NCI-H2107 (cell line): Measurements from ENCODE around the gene ATAD3B.
"Not testable (repeated sequence)": the region's sequence is repeated elsewhere in the genome, so short reads cannot be mapped to it uniquely, and the experiment has no call there.

ENCODE experiments used
- DNase-seq: peaks from one replicate; lab custom pipeline; 2025; lab: John Stamatoyannopoulos, UW

The ATAD3B gene

DNA sequence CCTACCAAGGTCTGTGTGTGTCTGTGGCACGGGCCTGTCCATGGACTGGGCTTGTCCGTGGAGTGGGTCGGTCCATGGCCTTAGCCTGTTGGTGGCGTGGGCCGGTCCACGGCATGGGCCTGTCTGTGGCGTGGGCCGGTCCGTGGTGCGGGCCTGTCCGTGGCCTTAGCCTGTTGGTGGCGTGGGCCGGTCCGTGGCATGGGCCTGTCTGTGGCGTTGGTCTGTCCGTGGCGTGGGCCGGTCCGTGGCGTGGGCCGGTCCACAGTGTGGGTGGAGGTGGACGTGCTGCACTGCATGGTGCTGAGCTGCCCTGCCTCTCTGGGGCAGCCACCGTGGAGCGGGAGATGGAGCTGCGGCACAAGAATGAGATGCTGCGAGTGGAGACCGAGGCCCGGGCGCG lies 10.2 kb downstream of the ATAD3B start:
- not testable (repeated sequence) for DNase-seq

DNA sequence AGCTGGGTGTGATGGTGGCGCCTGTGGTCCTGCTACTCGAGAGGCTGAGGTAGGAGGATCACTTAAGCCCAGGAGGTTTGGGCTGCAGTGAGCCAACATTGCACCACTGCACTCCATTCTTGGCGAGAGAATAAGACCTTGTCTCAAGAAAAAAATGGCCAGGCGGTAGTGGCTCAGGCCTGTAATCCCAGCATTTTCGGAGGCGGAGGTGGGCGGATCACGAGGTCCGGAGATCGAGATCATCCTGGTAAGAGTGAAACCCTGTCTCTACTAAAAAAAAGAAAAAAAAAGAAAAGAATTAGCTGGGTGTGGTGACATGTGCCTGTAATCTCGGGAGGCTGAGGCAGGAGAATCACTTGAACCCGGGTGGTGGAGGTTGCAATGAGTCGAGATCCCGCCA lies 11.3 kb downstream of the ATAD3B start:
- no peak for DNase-seq

DNA sequence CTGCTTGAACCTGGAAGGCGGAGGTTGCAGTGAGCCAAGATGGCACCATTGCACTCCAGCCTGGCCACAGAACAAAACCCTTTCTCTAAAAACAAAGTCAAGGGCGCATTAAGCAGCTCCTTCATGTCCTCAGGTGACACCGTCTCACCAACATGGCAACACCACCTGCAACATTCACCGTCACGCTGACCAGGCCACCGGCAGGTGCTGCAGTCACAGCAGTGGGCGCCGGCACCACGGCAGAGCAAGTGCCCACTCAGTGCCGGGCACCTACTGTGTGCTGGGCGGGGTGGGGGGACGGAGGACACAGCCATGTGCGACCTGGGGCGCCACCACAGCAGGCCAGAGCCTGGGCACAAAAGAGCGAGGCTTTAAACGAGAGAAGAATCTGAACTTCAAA lies 12.1 kb downstream of the ATAD3B start:
- DNase-seq: no peak

DNA sequence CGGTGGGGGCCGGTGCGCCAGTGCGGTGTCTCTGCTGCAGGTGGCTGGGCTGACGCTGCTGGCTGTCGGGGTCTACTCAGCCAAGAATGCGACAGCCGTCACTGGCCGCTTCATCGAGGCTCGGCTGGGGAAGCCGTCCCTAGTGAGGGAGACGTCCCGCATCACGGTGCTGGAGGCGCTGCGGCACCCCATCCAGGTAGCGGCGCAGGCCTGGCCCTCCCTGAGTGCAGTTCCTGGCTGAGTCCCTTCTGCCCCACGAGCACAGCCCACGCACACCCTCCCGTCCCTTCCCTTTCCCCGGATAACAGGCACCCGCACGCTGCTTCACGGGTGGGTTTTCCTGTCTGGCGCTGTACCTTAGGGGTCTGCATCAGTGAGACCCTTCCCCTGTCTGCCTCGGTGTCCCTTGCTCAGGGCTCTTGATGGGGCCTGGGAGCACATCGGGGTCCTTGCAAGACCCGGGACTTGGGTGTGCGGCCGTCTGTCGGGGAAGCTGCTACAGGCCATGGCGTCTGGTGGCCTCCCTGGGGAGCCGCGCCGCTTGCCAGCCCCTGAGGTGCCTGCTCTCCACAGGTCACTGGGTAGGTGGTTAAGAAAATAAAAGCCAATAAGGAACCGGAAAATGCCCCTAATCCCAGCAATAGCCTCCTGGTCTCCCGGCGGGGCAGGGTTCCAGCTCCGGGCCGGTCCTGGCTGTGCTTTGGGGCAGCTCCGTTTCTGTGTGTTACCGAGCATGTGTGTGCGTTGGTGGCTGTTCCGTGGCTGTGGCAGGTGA lies 13.6 kb downstream of the ATAD3B start:
- DNase-seq: not testable (repeated sequence)

DNA sequence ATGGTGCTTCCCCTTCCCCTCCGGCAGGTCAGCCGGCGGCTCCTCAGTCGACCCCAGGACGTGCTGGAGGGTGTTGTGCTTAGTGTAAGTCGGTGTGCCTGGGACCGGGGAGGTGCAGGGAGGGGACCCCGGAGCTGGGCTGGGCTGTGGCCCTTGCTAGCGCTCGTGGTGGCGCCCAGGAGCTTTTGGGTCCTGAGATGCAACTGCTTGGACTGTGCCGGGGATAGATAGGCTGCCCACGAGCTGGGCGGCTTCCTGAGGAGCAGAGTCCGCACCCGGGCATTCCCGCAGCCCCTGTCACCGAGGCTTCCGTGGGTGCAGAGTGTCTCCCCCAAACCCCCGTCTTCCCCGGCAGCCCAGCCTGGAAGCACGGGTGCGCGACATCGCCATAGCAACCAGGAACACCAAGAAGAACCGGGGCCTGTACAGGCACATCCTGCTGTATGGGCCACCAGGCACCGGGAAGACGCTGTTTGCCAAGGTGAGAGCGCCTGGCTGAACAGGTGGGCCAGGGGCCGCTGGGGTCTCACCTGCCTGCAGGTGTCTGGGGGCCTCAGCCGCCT lies 14.3 kb downstream of the ATAD3B start:
- not testable (repeated sequence) for DNase-seq

DNA sequence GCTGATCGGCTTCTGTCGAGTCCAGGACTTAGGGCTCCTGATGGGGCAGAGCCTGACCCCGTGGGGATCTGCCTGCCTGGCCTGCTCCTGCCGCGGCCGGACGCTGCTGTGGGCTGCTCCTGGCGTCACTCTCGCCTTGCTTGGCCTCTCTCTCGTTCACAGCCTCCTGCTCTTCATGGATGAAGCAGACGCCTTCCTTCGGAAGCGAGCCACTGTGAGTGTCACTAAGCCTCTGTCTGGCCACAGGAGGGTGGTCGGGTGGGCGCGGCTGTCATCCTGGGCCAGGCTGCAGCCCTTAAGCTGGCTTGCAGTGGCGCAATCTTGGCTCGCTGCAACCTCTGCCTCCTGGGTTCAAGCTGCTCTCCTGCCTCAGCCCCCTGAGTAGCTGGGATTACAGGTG lies 16.1 kb downstream of the ATAD3B start:
- no peak for DNase-seq

DNA sequence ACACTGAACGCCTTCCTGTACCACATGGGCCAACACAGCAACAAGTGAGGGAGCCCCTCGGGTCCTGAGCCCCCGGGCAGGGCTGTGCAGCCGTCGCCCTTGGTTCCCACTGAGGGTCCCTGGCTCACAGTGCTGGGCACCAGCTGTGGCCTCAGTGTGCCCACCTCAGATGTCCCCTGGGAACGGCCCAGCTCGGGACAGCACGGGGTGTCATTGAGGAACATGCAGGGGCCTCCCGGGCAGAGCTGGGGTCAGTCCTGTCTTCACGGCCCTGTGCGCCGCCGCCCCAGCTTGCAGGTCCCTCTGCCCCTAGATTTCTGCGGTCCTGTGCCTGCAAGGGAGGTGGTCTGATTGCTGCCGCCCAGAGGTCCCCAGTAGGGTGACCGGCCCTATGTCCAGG lies 17.7 kb downstream of the ATAD3B start:
- DNase-seq: no peak

DNA sequence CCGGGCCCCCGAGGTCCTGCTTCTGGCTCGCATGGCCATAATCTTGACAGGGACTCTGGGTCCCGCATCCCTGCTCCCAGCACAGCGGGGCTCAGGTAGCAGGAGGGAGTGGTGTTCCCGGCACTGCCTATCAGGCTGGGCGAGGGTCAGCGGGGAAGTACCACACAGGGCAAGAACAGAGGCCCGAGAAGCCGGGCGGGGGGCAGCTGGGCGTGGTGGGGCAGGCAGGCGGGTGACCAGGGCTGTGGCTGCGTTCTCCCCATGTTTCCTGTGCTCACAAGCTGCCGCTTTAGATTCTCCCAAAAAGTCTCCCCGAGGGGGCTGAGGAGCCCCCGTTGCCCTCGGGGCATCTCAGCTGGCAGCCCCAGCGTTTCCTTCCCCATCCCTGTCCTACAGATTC lies 18.3 kb downstream of the ATAD3B start:
- DNase-seq: no peak

DNA sequence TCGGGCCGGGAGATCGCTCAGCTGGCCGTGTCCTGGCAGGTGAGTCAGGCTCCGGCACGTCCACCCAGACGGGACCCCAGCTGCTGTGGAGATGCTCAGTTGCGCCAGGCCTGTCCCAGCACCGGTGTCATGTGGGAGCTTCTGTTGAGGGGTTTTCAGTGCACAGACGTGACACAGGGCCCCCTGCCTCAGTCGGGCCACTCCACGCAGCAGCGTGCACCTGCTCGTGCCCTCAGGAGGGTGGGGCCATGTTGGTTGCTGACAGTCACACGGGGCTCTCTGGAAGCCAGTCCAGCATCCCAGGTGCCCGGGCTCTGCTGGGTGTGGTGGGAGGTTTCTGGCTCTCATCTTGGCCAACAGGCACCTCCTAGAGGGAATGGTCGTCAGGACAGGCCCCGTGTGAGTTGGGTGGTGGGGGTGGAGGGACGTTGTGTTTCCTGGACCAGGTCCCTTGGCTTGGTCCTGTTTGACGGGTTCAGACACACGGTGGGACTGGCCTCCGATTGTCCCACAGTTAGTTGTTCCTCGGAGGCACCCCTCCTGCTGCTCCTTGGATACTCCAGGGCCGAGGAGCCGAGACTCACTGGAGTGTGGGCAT lies 19.2 kb downstream of the ATAD3B start:
- DNase-seq: no peak

DNA sequence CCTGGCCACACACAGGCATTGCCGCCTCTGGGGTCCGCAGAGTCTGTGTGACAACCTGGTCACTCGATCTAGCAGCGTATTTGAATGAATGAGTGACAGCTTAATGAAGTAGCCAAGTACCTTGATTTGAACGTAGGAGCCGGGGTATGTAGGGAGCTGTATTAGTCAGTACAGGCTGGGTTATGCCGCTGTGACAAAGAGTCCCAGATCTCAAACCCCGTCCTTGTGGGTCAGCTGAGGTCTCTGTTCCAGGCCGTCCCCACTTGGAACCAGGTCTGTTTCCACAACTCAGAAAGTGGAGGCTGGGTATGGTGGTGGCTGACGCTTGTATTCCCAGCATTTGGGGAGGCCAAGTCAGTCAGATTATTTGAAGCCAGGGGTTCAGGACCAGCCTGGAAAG lies 20.0 kb downstream of the ATAD3B start:
- no peak for DNase-seq

DNA sequence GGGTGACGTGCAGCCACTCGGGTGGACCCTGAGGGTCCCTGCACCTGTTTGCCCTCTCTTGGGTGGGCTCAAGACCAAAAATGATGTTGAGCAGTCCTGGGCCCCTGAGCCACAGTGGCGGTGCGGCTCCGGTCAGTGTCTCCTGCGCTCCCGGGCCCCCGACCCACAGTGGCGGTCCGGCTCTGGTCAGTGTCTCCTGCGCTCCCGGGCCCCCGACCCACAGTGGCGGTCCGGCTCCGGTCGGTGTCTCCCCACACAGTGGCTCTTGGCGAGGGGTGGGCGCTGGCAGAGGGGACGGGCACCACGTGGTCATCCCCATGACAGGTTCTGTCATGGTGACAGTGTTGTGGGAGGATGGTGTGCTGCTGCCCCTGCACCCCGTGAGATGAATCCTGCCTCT lies 22.7 kb downstream of the ATAD3B start:
- not testable (repeated sequence) for DNase-seq

DNA sequence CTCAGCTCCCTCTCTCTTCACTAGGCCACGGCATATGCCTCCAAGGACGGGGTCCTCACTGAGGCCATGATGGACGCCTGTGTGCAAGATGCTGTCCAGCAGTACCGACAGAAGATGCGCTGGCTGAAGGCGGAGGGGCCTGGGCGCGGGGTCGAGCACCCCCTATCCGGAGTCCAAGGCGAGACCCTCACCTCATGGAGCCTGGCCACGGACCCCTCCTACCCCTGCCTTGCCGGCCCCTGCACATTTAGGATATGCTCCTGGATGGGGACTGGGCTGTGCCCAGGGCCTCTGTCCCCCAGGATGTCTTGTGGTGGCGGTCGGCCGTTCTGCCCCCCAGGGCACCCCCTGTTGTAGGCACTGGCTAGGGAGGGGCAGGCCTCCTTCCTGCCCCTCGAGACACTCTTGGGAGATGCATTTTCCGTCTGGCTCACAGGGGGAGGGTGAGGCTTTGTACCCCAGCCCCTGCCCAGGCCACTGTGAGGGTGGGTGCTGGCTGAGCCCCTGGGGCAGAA lies 24.0 kb downstream of the ATAD3B start:
- DNase-seq: not testable (repeated sequence)

DNA sequence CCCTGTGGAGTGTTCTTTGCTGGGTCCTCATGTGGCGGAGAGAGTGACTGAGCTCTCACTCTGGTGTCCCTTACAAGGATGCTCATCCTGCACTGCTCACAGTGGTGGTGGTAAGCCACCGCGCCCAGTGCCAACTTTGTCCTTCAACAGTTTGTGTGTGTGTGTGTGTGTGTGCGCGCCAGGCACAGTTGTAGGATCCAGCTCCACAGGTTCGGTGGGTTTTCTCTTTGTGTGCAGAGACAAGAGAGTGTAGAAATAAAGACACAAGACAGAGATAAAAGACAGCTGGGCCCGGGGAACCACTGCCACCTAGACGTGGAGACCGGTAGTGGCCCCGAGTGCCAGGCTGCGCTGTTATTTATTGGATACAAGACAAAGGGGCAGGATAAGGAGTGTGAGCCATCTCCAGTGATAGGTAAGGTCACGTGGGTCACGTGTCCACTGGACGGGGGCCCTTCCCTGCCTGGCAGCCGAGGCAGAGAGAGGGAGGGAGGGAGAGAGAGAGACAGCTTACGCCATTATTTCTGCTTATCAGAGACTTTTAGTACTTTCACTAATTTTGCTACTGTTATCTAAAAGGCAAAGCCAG lies 33.3 kb downstream of the ATAD3B start:
- DNase-seq: peak; percentile 7

DNA sequence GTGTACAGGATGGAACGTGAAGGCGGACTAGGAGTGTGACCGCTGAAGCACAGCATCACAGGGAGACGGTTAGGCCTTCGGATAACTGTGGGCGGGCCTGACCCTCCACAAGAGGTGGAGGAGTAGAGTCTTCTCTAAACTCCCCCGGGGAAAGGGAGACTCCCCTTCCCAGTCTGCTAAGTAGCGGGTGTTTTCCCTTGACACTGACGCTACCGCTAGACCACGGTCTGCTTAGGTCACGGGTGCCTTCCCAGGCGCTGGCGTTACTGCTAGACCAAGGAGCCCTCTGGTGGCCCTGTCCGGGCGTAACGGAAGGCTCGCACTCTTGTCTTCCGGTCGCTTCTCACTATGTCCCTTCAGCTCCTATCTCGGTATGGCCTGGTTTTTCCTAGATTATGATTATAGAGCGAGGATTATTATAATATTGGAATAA lies 33.8 kb downstream of the ATAD3B start:
- DNase-seq: not testable (repeated sequence)

DNA sequence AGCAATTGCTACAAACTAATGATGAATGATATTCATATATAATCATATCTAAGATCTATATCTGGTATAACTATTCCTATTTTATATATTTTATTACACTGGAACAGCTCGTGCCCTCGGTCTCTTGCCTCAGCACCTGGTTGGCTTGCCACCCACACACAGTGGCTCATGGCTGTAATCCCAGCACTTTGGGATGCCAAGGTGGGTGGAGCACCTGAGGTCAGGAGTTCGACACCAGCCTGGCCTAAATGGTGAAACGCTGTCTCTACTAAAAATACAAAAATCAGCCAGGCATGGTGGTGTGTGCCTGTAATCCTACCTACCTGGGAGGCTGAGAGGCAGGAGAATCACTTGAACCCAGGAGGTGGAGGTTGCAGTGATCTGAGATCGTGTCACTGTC lies 34.2 kb downstream of the ATAD3B start:
- not testable (repeated sequence) for DNase-seq

DNA sequence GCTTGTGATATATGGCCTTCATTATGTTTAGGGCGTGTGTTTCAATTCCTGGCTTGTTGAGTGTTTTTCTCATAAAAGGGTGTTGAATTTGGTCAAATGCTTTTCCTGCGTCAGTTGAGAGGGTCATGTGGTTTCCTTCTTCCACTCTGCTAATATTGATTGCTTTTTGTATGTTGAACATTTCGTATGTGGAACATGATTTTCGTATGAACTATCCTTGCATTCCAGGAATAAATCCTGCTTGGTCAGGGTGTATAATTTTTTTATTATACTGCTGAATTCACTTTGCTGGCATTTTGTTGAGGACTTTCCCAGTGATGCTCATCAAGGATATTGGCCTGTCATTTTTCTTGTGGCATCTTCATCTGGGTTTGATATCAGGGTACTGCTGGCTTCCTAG lies 35.7 kb downstream of the ATAD3B start:
- no peak for DNase-seq

DNA sequence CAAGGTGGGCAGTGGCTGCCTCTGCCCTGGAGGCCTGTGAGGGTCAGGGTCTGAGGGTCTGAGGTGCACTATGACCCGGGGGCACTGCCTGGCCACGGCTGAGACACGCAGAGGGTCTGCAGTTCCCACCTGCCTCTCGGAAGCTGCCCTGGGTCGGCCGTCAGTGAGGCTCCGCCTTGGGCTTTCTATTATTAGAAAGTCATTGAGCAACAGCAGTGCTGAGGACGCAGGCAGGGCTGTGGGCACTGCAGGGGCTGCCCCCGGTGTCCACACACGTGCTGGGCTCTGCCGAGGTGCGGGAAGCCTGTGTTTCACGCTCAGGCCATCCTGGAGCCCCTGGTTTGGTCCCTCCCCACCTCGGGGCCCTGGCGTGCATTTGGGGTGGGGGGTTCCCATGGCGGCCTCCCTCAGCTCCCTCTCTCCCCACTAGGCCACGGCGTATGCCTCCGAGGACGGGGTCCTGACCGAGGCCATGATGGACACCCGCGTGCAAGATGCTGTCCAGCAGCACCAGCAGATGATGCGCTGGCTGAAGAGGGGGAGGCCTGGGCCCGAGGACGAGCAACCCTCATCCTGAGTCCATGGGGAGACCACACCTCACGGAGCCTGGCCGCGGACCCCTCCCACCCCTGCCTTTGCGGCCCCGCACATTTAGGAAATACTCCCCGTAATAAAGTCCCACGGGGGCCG lies 37.4 kb downstream of the ATAD3B start:
- not testable (repeated sequence) for DNase-seq

DNA sequence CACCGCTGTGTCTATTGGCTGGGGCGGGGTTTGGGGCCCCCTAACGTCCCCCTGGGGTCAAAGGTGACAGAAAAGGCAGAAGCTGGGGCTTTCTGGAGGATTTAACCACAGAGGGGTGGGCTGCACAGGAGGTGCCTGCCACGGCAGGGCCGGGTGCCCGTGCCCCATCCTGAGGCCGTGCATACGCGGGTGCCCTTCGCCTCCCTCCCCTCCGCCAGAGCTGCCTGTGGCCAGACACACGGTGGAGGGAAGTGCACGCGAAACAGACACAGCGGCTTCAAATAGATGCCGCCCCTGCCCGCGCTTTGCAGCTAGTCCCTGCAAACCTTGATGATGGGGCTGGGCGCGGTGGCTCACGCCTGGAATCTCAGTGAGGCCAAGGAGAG lies 37.9 kb downstream of the ATAD3B start:
- not testable (repeated sequence) for DNase-seq

DNA sequence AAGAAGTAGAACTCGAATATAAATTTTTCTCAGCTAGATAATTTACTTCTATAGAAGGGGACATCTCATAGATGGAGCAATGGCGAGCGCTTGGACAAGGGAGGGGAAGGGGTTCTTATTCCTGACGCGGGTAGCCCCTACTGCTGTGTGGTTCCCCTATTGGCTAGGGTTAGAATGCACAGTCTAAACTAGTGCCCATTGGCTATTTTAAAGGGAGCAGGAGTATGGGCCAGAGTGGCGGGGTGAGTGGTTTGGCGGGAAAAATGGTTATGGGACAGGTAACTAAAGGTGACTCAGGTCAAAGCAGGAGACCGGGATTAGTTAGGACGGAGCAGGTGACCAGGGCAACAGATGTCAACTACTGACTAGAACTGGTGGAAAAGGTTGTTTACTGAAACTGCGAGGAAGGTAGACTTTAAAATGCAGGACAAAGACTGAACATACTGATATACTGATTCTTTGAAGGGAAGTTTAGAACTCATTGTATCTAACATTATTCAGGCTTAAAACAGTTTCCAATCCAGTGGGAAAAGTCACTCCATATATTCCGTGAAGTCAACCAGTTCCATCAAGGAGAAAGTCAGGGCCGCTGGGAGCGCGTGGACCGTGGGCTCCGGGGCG lies 39.5 kb downstream of the ATAD3B start:
- no peak for DNase-seq

DNA sequence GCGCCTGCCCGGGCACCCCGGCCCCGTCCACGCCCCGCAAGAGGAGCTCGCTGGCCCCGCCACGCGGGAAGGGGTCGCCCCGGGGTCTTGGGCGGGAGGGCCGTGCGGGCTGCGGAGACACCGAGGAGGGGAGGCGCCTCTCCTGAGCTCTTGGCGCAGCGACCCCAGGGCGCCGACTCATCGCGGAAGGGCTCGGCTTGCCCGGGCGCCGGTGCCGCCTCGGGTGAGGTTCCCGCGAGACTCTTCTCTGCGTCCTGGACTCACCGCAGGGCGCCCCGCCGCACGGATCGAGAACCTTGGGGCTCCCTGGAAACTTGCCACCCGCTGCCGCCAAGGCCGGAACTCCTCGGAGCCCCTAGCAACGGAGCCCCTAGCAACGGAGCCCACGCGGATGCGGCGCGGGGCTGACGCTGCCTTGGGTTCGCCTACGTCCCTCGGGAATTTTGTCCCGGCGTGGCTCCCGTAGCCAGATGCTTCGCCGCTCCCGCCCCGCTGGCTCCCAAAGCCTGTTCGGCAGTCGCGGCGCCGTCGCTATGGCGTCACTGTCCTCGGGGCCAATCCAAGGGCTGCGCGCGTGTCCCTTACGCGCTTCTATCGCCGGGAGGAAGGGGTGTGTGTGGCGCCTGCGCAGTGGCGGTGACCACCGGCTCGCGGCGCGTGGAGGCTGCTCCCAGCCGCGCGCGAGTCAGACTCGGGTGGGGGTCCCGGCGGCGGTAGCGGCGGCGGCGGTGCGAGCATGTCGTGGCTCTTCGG lies 40.1 kb downstream of the ATAD3B start, which contains the start of gene ATAD3A:
Gene ATAD3A (plus strand): TSS at position 630 of the 753 bp plus-strand sequence. CDS start 107 bp downstream, at position 737.
- DNase-seq: peak; percentile 25

DNA sequence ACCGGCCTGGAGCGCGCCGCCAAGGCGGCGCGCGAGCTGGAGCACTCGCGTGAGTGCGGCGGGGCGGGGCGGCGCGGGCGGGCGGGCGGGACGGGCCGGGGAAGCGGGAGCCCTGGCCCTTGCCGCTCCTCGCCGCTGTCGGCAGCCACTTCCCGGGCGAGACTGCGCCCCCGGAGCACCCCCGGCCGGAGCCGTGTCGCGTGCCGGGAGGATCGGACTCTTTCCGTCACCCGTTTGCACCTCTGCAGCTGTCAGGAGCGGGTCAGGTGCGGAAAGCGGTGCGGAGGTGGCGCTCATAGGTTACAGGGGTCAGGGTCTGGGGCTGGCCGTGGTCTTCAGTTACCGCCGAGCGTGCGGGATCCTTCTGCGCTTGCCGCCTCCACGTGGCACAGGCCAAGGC lies 40.9 kb downstream of the ATAD3B start:
- not testable (repeated sequence) for DNase-seq
